Esophagus mucosa (tissue), 1 donor: ENCODE results near the gene FOXF2. TPM values are rescaled to one million over a fixed set of nuclear protein-coding genes. Genes with fewer than 3 reads are reported as not detected.

Experiments used
- ATAC-seq: fragments of 200-7000 bp; cut with Tn5 transposase; one replicate; pipeline ENCODE4 v1.9.1; 2020
- total RNA-seq: library from RNA; stranded (reverse); gene quantifications from one replicate; pipeline ENCODE4 v1.2.4, GENCODE V29; 2023
- donor health status: DM: yes; HTN: yes; CAD: no.

Gene FOXF2
- total RNA-seq, 1 donor from 2014 or later = 0.64 TPM

DNA sequence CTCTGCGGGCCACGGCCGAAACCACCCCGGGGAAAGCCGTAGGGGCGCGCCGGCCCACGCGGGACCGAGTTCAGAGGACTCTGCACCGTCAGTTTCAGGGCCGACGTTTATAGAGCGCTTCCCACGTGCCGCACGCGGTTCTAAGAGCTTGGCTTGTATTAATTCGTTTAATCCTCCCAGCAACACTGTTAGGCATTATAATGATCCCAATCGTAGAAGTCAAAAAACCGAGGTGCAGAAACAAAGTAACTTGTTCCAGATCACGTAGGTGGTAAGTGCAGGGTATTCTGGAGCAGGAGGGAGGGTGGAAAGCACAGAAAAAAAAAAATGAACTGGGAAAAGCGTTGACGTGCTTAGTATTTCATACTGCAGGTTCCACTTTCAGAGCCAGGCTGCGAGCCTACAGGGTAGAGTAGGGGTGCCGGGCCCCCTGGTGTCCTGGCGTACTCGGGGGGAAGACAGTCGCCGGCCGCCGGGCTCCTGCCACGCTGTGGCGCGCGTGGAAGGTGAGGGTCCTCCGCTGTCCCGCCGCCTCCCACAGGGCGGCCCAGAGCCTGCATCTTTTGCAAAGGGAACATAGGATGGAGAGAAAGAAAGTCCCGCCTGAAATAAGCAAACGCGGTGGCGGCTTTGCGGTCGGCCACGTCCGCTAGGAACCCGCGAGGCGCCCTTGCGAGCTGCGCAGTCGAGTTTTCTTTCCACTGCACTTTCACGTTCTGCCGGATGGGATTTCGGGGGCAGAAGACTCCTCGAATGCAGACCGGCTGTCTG lies 10.2 kb upstream of the FOXF2 start:
- no peak for ATAC-seq

DNA sequence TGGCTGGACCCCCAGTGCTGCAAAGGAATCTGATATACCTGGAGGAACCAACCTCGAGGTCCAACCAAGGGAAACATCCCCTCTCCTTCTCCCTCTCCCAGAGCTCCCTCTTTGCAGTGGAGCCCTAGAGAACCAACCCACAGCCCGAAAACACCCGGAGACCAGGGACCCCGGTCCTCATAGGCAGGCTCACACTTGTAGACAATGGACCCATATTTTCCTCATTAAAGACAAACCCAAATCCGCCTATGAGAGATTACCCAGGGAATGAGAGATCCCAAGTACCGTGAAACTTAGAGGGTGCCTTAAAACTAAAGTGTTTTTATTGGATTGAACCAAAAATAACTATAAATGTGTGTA lies 9.6 kb upstream of the FOXF2 start:
- no peak for ATAC-seq

- no peak for ATAC-seq
Measured at GRCh38 chr6:1380625-1381427, 8.6 kb upstream of the FOXF2 start.

GRCh38 chr6:1381481-1382330 lies 7.7 kb upstream of the FOXF2 start:
- peak; percentile 75 for ATAC-seq

GRCh38 chr6:1382331-1382882 lies 7.0 kb upstream of the FOXF2 start:
- ATAC-seq = peak; percentile 18

- ATAC-seq = no peak
Measured at GRCh38 chr6:1382883-1383728, 6.3 kb upstream of the FOXF2 start.

DNA sequence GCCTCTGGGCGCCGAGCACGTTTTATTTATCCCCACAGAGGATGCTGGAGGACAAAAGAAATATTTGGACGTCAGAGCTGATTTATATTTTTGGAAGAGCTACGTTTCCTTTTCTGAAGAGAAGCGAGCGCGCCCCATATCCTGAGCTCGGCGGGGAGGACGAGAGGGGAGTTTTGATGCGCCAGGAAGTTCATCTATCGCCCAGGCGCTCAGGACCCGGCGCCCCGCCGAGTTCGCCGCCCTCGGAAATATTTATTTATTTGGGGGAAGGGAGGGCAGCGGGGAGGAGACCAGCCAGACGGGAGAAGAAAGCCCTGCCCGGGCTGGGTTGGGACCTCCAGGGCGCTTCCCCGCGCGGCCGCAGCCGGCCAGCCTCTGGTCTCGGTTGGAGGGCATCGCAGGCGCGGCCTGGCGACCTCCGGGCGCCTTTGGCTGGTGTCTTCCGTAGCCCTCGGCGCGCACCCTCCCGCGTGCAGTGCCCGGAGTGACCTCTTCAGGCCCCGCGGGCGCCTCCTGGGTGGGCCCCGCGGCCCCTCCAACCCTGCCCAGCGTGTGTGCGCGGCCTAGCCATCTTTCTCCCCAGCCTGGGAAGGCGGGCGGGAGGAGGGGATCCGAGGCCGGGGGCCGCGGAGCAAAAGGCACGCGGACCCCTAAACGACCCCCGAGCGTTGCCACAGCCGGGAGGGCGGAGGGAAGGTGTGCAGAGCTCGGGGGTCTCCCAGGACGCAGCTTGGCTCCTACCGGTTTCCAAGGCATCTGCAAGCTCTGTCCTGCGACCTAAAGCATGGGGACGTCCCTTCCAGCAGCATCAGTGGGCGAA lies 5.4 kb upstream of the FOXF2 start:
- no peak for ATAC-seq

- no peak for ATAC-seq
Measured at GRCh38 chr6:1384549-1385128, 4.7 kb upstream of the FOXF2 start.

DNA sequence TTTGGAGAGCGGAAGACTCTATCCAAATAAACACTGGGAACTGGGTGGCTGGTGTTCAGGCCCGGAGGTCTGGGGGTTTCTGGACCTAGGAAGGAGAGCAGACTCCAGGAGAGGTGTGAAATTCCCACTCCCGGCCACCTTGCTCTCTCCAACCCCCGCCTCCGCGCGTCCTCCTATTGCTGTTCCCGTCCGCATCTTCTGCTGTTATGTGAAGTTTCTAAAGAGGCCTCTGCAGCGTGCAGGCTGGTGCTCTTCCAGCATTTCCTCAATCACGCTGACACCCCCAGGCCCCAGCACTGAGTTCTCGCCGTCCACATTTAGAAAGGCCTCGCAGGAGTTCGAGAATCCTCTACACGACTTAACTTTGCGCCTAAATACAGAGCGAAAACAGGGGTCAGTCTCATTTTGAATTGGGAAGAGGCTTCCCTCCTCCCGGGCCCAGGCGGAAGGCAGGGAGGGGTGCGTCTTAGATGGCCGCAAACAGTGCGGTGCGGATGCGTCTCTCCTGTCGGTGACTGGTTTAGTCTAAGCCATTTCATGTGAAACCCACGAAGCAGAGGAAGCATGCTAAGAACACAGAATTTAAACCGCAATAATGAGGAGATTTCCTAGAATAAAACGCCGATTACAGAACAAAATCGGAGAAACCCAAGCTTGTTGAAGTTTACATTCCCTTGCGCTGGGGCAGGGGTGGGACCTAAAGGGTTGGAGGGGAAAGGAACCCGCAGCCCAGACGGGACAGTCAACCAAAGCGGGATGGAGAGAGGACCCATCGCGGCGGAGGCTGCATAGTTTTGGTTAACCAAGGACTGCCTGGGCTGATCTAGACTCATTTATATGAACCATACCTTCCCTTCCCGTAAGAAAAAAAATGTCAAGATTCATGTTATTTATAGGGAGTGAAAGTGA lies 4.0 kb upstream of the FOXF2 start:
- ATAC-seq = no peak

DNA sequence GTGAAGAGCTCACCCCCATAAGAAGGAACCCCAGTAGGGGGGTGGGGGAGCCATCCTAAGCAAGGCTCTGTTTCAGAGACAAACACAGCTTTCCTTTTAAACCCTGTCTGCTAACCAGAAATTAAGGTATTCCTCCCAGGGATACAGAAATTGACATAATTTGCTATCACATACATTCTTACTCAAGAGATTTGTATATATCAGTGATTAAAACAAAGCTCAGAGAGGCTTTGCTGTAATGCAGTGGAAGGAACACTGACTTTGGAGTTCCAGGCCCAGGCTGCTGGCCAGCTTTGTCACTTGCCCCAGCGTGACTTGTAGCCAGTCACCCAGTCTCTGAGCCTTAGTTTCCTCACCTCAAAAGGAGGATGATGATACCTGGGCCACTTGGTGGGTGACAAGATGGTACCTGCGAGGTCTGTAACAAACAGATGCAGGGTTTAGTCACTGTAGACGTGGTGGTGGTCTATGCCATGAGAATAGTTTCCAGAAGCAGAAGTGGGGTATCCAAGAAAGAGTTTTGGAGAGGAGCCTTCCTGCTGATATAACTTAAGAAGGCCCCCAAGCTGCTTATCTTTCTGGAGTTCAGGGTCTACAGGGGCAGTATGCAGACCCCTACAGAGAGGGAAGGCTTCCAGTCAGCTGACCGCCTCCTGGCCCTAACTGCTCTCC lies 3.2 kb upstream of the FOXF2 start:
- ATAC-seq = no peak

GRCh38 chr6:1387538-1387875 lies 1.9 kb upstream of the FOXF2 start:
- no peak for ATAC-seq

- no peak for ATAC-seq
Measured at GRCh38 chr6:1387876-1388629, 1.3 kb upstream of the FOXF2 start.

DNA sequence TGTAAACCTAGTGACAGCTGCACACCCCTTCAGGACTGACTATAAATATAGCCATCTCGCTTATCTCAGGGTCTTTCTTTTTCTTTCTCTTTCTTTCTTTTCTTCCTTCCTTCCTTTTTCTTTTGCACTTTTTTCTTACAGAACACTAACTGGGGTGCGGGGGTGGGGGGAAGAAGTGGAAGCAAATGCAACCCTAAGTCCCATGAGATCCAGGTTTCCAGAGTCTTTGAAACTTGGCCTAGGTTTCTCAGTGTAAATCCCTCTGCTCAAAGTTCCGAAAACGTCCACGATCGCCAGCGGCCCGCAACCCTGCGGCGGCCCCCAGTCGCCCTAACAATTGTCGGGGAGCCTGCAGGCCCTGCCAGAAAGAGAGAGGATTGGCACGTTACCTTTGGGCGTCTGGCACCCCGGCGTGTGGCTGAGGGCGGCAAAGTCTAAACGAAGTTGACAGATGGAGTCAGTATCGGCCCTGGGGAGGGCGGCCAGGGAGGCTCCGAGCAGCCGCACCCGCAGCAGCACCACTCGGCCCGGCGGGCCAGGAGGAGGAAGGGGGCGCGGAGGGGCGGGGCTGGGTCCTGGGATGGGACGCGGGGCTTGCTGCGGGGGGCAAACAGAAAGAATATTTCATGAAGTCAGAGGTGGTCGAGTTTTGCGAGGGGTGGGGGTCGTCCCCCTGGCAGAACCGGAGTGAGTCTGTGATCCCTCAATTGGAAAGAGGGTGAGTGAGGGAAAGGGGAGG lies 577 bp upstream of the FOXF2 start:
- no peak for ATAC-seq

DNA sequence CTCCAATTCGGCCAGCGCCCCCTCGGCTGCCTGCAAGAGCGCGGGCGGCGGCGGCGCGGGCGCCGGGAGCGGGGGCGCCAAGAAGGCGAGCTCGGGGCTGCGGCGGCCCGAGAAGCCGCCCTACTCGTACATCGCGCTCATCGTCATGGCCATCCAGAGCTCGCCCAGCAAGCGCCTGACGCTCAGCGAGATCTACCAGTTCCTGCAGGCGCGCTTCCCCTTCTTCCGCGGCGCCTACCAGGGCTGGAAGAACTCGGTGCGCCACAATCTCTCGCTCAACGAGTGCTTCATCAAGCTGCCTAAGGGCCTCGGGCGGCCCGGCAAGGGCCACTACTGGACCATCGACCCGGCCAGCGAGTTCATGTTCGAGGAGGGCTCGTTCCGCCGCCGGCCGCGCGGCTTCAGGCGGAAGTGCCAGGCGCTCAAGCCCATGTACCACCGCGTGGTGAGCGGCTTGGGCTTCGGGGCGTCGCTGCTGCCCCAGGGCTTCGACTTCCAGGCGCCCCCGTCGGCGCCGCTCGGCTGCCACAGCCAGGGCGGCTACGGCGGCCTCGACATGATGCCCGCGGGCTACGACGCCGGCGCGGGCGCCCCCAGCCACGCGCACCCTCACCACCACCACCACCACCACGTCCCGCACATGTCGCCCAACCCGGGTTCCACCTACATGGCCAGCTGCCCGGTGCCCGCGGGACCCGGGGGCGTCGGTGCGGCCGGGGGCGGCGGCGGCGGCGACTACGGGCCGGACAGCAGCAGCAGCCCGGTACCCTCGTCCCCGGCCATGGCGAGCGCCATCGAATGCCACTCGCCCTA lies 963 bp downstream of the FOXF2 start:
- peak; percentile 64 for ATAC-seq

DNA sequence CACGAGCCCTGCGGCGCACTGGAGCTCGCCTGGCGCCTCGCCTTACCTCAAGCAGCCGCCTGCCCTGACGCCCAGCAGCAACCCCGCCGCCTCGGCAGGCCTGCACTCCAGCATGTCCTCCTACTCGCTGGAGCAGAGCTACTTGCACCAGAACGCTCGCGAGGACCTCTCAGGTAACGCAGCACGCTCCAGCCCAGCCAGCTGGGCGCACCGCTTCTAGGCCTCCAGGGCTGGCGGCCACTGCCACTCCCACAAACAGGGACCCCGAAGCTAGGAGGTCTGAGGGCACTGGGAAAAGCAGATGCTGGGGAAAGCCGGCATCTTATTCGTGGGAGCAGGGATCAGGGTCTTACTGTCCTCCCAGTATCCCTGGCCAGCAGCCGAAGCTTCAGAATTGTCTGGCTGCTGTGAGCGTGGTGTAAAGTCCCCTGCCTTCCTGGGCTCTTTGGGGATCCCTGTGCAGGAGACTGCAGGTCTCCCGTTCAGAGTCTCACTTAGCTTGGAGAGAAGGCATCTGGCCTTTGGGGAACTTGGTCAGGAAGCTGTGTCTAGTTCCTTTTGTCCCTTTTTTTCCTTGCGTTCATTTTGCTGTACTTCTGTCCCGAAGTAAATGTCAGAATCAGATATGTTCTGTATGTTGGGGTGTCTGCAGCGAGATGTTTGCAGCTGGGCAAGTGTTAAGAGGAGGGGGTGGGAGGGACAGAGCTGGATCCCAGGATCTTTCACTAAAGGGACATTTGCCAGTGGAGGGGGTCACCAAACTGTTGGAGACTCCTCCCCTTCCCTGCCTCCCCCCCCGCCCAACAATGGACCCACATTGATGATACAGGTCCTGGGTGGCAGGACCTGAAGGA lies 1.8 kb downstream of the FOXF2 start:
- peak; percentile 42 for ATAC-seq
